Transverse colon (tissue), 4 donors: ENCODE data around the gene HELZ.

ENCODE experiments used
- CTCF ChIP-seq, 5 experiments: fragments of 200-600 bp in 3 of 5; fragments of 450-650 bp in 2 of 5; sonication (generic) in 3 of 5; IDR thresholded peaks; 1 replicate in 2 of 5; 2 replicates in 3 of 5; pipeline ENCODE4 v1.5.1; 2016 to 2017; ENCODE audit warnings: antibody characterized with exemption in 5 of 5, inconsistent platforms in 3 of 5, mild to moderate bottlenecking in 2 of 5, moderate library complexity in 1 of 5
- POLR2AphosphoS5 ChIP-seq, 3 donors: sonication (generic); formaldehyde crosslinking; IDR thresholded peaks; one replicate each; pipeline ENCODE4 v1.6.1; 2016; ENCODE audit warnings: antibody characterized with exemption in 3 of 3

DNA sequence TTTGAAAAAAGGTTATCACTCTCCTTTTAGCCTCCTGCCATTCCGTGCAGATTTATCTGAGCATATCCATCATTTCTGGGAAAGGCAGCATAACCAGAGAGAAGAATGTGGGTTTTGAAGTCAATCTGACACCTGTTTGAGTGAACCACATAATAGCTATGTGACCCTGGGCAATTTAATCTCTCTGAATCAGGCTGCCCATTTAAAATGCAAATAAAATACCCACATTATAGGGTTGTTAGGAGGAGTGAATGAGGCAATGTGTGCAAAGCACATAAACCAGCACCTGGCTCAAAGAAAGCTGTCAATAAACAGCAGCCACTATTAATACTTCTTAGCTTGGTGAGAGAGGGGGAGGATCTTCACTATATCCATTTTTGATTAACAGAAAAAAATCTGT is 112.6 kb downstream of the HELZ start:
- TF ChIP-seq POLR2AphosphoS5 (IDR thresholded peaks at IDR 0.05) = no peak
- no peak for TF ChIP-seq CTCF (IDR thresholded peaks at IDR 0.05)
